ENCODE data around the gene ASMTL. TPM values are rescaled to one million over a fixed set of nuclear protein-coding genes. Genes with fewer than 3 reads are reported as not detected.

ASMTL gene
- total and polyA plus RNA-seq, 2 experiments from 2014 or later: 36.5 to 43.8 TPM

DNA sequence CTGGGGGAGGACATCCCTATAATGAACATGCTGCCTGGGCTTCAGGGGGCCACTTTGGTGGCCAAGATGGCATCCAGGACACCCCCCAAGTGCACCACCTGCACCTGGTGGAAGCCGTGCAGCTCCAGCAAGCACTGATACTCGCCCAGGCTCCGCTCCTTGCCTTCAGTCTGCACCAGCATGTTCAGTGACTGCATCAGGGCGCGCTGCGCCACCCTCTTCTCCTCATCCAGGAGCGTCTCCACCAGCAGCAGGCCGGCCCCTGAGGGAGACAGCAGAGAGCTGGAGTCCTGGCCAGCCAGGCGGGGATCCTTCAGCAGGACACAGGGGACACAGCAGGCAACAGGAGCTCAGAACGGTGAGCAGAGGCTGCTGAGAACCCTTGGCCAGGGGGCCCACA lies 49.5 kb downstream of the ASMTL start:
- no peak overlapping the region for H3K27ac ChIP-seq
- no peak overlapping the region for H3K4me3 ChIP-seq
- H3K27me3 ChIP-seq: no peaks in the 10 kb centered on the region
- H3K36me3 ChIP-seq: peaks cover 28% of the 10 kb centered on the region
- no peak for TF ChIP-seq CTCF (IDR thresholded peaks at IDR 0.05; ENCODE audit: low read depth, low read length)
- no peak for DNase-seq (ENCODE audit: low read depth in 1 of 2, low spot score in 1 of 2)
- H3K9me3 ChIP-seq (ENCODE audit: low read depth): no peaks in the 10 kb centered on the region
- H3K4me1 ChIP-seq (ENCODE audit: low read depth): no peaks in the 10 kb centered on the region

GRCh38 chrX:1401611-1402430 lies 50.9 kb downstream of the ASMTL start:
- no peaks in the 10 kb centered on the region for H3K9me3 ChIP-seq (ENCODE audit: low read depth)
- H3K4me1 ChIP-seq (ENCODE audit: low read depth): no peaks in the 10 kb centered on the region
- peaks cover 17% of the 10 kb centered on the region for H3K36me3 ChIP-seq
- TF ChIP-seq CTCF (IDR thresholded peaks at IDR 0.05; ENCODE audit: low read depth, low read length): no peak
- no peak overlapping the region for H3K4me3 ChIP-seq
- H3K27ac ChIP-seq: no peak overlapping the region
- no peak for DNase-seq (ENCODE audit: low read depth in 1 of 2, low spot score in 1 of 2)
- no peaks in the 10 kb centered on the region for H3K27me3 ChIP-seq

GRCh38 chrX:1400742-1401471 lies 51.8 kb downstream of the ASMTL start:
- no peak for TF ChIP-seq CTCF (IDR thresholded peaks at IDR 0.05; ENCODE audit: low read depth, low read length)
- no peaks in the 10 kb centered on the region for H3K4me1 ChIP-seq (ENCODE audit: low read depth)
- no peaks in the 10 kb centered on the region for H3K9me3 ChIP-seq (ENCODE audit: low read depth)
- no peak overlapping the region for H3K4me3 ChIP-seq
- no peaks in the 10 kb centered on the region for H3K27me3 ChIP-seq
- H3K27ac ChIP-seq: peak overlapping the region; percentile 18
- H3K36me3 ChIP-seq: peaks cover 14% of the 10 kb centered on the region
- no peak for DNase-seq (ENCODE audit: low read depth in 1 of 2, low spot score in 1 of 2)

- Histone ChIP-seq H3K36me3 (peaks cover 14% of the 10 kb centered on the region), H3K4me3 (no peak overlapping the region), H3K9me3 (ENCODE audit: low read depth) (no peaks in the 10 kb centered on the region), H3K27me3 (no peaks in the 10 kb centered on the region), H3K4me1 (ENCODE audit: low read depth) (no peaks in the 10 kb centered on the region), H3K27ac (no peak overlapping the region)
- TF ChIP-seq CTCF (IDR thresholded peaks at IDR 0.05; ENCODE audit: low read depth, low read length): no peak
- no peak for DNase-seq (ENCODE audit: low read depth in 1 of 2, low spot score in 1 of 2)
Measured at GRCh38 chrX:1400049-1400448, 52.7 kb downstream of the ASMTL start.

- H3K27ac ChIP-seq: no peak overlapping the region
- peaks cover 8% of the 10 kb centered on the region for H3K36me3 ChIP-seq
- no peaks in the 10 kb centered on the region for H3K27me3 ChIP-seq
- TF ChIP-seq CTCF (IDR thresholded peaks at IDR 0.05; ENCODE audit: low read depth, low read length): no peak
- no peaks in the 10 kb centered on the region for H3K9me3 ChIP-seq (ENCODE audit: low read depth)
- H3K4me1 ChIP-seq (ENCODE audit: low read depth): no peaks in the 10 kb centered on the region
- peak in 1 of 2 donors; percentile 34 for DNase-seq (ENCODE audit: low read depth in 1 of 2, low spot score in 1 of 2)
- H3K4me3 ChIP-seq: no peak overlapping the region
Measured at GRCh38 chrX:1398431-1399340, 54.0 kb downstream of the ASMTL start.

Data from cardiac muscle cell (in vitro differentiated cells and primary cell).